ENCODE data around the gene GPN3. TPM values are rescaled to one million over a fixed set of nuclear protein-coding genes. Genes with fewer than 3 reads are reported as not detected.

GPN3 gene
- polyA plus RNA-seq (2011; rRNA removed): 47.2 and 63.8 TPM in 2 replicates
- polyA plus RNA-seq (2012; cell fraction: cytosol; rRNA removed): 29.3 and 31.1 TPM in 2 replicates
- 8.2 and 13.3 TPM in 2 replicates for polyA plus RNA-seq (2012; cell fraction: nucleus; rRNA removed)
- 39.2 to 42.3 TPM (median 39.5 TPM) in 3 replicates for polyA plus RNA-seq (2017; fragmentation: RNase III; extraction: RNeasy Plus Mini Kit Qiagen cat#74134 plus additional on column Dnase treatment)
- 24.1 and 26.8 TPM in 2 replicates for polyA minus RNA-seq (2011; rRNA and poly(A)+ RNA removed)

GRCh38 chr12:110468214-110469048 is at the start of gene GPN3, which contains the start of gene FAM216A:
TSS of gene GPN3 (minus strand) at chr12:110468257. CDS start at chr12:110468203, 54 bp downstream.
TSS of gene FAM216A (plus strand) at chr12:110468845. CDS start at chr12:110468876, 31 bp downstream.
- WGBS (ENCODE audit: missing lambda C conversion rate): 1% methylated on average over 50 of the region's 78 CpGs
- Histone ChIP-seq H3K4me2 (peak within 1 kb of the TSS; percentile 94), H3K9me3 (no peaks in the 10 kb centered on the region), H3K4me3 (peak within 1 kb of the TSS; percentile 71), H3K4me1 (peaks cover 16% of the 10 kb centered on the region; the same call in 2 of the 3 replicates), H3K27ac (peak within 1 kb of the TSS; percentile 90 to 96)
- FAIRE-seq (no peak), ATAC-seq (peak; percentile 89 to 94), DNase-seq (ENCODE audit: low read depth in 1 of 2, low spot score in 1 of 2) (peak; percentile 93 to 99)
- CTCF ChIA-PET: interaction anchor here (0.6 to 12.5 kb wide), 52 partner anchors 9 to 930 kb away, joined by 3 to 168 read pairs (median 4); partner anchors contain the start of genes ARPC3, RAD9B, TCTN1 and VPS29
- POLR2A ChIA-PET: interaction anchor here (0.5 to 2.9 kb wide), 11 partner anchors 15 to 470 kb away, joined by 3 to 29 read pairs (median 5); partner anchors contain the start of genes ARPC3, RAD9B, TCTN1 and VPS29
- TF ChIP-seq KDM5A (IDR thresholded peaks at IDR 0.05): 0 out of 2 replicates have a peak, but pooled peaks have one; percentile 20
- no peak for TF ChIP-seq CHD4 (IDR thresholded peaks at IDR 0.05; ENCODE audit: borderline replicate concordance)
- TF ChIP-seq TFCP2L1 (CRISPR knock-in tag; IDR thresholded peaks at IDR 0.05): no peak
- TF ChIP-seq ELK1 (IDR thresholded peaks at IDR 0.05; ENCODE audit: low read depth, low read length): no peak
- 0 out of 2 replicates have a peak, but pooled peaks have one; percentile 81 for TF ChIP-seq E2F6 (IDR thresholded peaks at IDR 0.05; ENCODE audit: borderline replicate concordance, low read depth)
- no peak for TF ChIP-seq RARB (CRISPR knock-in tag; IDR thresholded peaks at IDR 0.05)
- TF ChIP-seq PBX3 (IDR thresholded peaks at IDR 0.05): 0 out of 2 replicates have a peak, but pooled peaks have one; percentile 39
- TF ChIP-seq BCL3 (IDR thresholded peaks at IDR 0.05): peak; percentile 54; the same call in 1 of the 3 replicates
- TF ChIP-seq JUN (IDR thresholded peaks at IDR 0.05): peak; percentile 70 to 71
- TF ChIP-seq MYC (IDR thresholded peaks at IDR 0.05; ENCODE audit: borderline replicate concordance, low read length): peak; percentile 65
- TF ChIP-seq TP53 (CRISPR knock-in tag; IDR thresholded peaks at IDR 0.05): no peak
- TF ChIP-seq CBX2 (IDR thresholded peaks at IDR 0.05; ENCODE audit: borderline replicate concordance, low read depth): no peak
- no peak for TF ChIP-seq RAD21 (conservative IDR thresholded peaks at IDR 0.05 in 1 of 2, IDR thresholded peaks at IDR 0.05 in 1 of 2)
- TF ChIP-seq ZC3H11A (IDR thresholded peaks at IDR 0.05): no peak
- peak; percentile 65 for TF ChIP-seq USF2 (IDR thresholded peaks at IDR 0.05)
- TF ChIP-seq NFE2L2 (conservative IDR thresholded peaks at IDR 0.05; ENCODE audit: low read length): no peak
- TF ChIP-seq HEYL (CRISPR knock-in tag; IDR thresholded peaks at IDR 0.05): no peak
- TF ChIP-seq MAZ (IDR thresholded peaks at IDR 0.05; ENCODE audit: borderline replicate concordance, low read depth, low read length): peak; percentile 64; the same call in 1 of the 2 replicates
- no peak for TF ChIP-seq ZFP36 (IDR thresholded peaks at IDR 0.05; ENCODE audit: borderline replicate concordance, partially characterized antibody)
- 0 out of 2 replicates have a peak, but pooled peaks have one; percentile 42 for TF ChIP-seq FOXS1 (CRISPR knock-in tag; IDR thresholded peaks at IDR 0.05)
- peak; percentile 76 for TF ChIP-seq REST (IDR thresholded peaks at IDR 0.05)
- TF ChIP-seq HOXB5 (CRISPR knock-in tag; IDR thresholded peaks at IDR 0.05): no peak
- 0 out of 2 replicates have a peak, but pooled peaks have one; percentile 9 for TF ChIP-seq EHF (CRISPR knock-in tag; IDR thresholded peaks at IDR 0.05)
- peak; percentile 46 for TF ChIP-seq POLR2A (IDR thresholded peaks at IDR 0.05; ENCODE audit: low read length)
- no peak for TF ChIP-seq FOSL2 (IDR thresholded peaks at IDR 0.05)
- peak; percentile 33 for TF ChIP-seq FOSL2 (CRISPR knock-in tag; IDR thresholded peaks at IDR 0.05)
- peak; percentile 90 for TF ChIP-seq PHF8 (IDR thresholded peaks at IDR 0.05; ENCODE audit: borderline replicate concordance, low read depth)
- TF ChIP-seq MAX (IDR thresholded peaks at IDR 0.05): peak; percentile 99
- no peak for TF ChIP-seq HOXB13 (CRISPR knock-in tag; IDR thresholded peaks at IDR 0.05; ENCODE audit: low read depth)
